HG02840 (cell line): ENCODE results near the gene CDH22.

Experiments used
- ATAC-seq: cut with Tn5 transposase; IDR thresholded peaks from one replicate; pipeline ENCODE4 v1.9.1; 2021; ENCODE audit warnings: mild to moderate bottlenecking, moderate library complexity, moderate number of reproducible peaks; ENCODE audit not compliant: unreplicated experiment, low FRiP score

The CDH22 gene

DNA sequence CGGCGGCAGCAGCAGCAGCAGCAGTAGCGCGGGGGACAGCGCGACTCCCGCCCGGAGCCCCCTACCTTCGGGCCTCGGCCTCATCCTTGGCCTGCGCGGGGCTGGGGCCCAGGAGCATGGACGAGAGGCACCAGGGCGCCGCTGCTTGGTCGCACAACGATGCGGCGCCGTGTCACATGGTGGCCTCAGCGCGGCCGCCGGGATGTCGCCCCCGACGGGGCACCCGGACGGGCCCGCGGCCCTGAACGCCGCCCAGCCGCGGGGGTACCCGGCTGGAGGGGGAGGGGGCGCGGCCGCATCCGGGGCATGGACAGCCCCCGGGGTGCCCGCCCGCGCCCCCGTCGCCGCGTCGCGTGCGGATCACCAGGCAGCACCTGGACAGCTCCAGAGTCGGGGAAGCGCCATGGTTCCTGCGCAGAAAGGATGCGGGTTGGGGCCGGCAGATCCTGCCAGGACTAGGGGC is 57.1 kb downstream of the CDH22 start:
- ATAC-seq, result no peak

DNA sequence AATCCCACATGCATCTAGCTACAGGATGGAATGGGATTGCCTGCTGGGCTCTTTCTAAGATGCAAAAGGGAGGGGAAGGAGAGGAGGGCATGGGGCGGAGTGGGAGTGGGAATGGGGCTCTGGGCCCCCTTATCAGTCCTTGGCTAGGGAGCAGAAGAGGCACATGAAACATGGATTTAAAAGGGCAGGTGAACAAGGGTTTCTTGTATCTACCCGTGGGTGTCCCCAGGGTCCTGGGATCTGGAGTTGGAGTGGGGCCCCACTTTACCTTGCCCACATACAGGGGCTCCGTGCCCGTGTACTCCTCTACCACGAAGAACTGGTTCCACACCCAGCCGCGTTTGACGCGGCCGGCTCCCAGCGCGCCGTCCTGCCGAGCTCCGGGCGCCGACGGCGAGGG is 57.5 kb downstream of the CDH22 start:
- no peak for ATAC-seq

DNA sequence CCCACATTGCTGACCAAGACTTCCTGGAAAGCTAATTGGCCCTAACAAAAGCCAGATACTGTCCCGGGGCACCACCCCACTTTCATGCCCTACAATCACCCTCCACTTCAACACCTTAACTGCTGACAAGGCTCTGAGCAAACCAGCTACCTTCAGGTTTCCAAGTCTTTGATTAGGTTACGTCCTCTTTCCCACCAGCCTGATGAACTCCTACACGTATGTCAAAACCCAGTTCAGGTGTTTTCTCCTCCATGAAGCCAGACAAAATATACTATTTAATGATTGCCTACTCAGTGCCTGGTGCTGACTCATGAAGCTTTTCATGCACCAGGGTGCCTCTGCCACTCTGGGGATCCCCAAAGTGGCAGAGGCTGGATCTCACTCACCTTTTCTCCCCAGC is 58.6 kb downstream of the CDH22 start:
- no peak for ATAC-seq

DNA sequence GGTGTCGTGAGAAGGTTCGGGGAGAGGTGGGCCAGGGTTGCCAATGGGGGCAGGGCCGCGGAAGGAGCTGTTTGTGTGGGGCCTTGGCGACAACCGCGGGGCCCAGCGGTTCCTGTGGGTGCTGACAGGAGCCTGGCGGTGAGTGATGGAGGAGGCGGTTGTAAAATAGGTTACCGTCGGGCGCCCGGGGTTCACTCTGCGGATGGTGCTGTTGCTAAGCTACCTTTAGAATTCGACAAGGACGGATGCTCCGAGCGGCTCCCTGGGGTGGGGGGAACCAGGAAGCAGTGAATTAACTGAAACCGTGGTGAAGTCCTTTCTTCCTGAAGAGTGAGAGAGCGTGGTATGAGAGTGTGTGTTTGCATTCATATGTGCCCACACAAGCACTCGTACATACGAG is 61.7 kb downstream of the CDH22 start:
- ATAC-seq, result no peak

DNA sequence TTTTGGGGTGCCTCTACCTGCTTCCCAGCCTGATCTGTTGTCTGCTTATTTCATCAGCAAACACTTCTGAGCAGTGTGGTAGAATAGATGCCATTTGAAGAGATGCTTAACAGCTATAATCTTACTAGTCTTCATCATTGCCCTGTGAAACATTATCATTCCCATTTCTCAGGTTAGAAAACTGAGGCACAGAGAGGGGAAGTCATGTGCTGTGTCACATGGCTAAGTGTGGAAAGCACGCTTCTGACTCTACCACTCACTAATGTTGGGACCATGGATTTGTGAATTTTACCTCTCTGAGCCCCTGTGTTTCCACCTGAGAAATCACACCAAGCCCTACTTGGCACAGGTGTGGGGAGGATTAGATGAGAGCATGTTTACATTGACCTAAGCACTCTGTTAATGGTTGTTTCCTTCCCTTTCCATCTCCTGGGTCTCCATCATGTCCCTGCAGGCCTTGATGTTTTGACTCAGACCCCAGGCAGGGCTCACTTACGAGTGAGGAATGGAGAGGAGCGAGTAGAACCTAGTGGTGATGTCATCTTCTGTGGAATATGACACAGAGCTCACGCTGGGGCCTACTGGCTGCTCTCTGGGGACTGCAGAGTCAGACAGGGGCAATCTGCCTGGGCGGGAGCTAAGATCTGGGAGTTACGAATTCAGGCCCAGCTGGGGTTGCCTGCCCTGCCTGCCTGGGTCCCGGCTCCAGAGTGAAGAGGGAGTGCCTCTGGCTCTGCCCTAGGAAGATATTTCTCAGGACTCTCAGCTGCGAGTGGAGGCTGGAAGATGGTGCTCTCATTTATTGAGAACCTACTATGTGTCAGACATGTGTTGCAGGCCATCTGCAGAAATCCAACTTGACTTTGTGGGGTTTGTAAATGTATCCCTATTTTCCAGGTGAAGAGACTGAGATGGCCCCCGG is 64.3 kb downstream of the CDH22 start:
- no peak for ATAC-seq

DNA sequence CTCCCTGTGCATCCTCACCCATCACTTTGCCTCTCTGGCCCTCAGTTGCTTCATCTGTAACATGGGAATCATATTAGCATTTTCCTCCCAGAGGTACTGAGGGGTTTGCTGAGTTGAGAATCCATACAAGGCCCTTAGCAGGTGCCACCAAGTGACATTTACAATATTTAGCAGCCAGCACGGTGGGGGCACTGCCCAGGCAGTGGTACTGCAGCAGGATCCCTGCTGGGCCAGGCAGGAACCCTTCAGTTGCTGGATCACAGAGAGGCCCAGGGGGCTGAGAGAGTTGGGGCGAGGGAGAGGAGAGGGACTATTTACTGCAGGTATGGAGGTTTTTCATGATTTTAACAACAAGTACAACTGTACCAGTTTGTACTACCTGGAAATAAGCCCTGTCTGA is 65.9 kb downstream of the CDH22 start:
- no peak for ATAC-seq

DNA sequence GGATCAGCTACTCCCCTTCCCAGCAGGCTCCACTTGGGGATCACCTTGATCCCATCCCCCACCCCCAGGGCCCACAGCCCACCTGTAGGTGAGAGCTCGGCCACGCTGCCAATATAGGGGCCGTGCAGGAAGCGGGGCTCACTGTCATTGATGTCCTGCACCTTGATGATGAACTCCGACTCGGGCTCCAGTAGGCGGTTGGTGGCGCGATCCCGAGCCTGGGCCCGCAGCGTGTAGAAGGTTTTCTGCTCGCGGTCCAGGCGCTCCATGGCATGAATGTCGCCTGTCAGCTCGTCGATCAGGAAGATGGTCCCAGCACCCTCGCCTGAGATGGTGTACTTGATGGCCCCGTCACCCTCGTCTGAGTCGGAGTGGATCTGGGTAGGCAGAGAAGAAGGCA is 67.4 kb downstream of the CDH22 start:
- ATAC-seq, result no peak

DNA sequence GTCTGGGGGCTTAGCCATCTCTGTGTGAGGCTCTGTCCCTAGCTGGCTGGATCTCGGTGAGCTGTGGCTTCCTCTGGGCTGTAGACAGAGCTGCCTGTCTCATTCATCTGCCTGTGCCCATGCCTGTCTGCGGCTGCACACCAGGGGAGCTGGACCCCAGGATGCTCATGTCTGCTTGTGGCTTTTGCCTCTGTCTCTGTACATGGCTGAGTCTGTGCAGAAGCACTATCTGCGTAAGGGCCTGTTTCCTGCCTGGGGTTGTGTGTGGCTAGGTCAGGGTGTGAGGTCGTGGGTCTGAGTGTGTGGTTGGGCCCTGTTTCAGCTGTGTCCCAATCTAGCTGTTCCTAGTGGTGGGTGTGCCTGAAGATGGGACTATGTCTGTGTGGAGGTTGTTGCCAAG is 68.2 kb downstream of the CDH22 start:
- no peak for ATAC-seq

DNA sequence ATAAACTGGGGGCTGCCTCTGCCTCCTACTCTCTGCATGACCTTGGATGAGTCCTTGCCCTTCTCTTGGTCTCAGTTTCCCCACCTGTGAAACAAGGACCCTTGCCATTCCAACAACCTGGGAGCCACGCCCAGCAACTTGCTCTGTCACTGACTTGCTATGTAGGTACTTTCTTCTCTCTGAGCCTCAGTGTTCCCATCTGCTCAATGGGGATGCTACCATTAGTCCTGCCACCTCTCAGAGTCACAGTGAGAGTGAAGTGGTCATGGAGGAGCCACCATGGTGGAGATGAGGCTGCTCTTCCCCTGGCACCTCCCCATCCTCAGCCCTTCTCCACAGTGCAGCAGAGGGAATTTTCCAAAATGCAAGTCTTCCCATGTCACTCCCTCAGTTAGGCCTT is 70.6 kb downstream of the CDH22 start:
- no peak for ATAC-seq

DNA sequence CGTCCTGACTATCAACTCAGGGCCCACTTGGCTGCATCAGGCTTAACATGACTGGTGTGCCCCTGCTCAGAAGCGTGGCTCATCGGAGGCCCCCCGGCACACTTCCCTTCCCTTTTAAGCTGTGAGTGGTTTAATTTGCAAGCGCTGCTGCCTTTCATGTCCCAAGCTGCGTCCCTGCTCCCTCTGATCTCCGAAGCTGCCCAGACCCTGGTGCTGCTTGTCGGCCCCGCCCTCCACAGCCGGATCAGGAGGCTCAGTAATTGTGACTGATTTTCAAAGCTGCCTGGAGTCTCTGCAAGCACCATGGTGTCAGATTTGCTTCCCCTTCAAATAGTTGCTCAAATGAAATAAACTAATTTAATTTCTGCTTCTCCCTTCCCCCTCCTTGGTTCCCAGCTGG is 71.1 kb downstream of the CDH22 start:
- ATAC-seq, result no peak

DNA sequence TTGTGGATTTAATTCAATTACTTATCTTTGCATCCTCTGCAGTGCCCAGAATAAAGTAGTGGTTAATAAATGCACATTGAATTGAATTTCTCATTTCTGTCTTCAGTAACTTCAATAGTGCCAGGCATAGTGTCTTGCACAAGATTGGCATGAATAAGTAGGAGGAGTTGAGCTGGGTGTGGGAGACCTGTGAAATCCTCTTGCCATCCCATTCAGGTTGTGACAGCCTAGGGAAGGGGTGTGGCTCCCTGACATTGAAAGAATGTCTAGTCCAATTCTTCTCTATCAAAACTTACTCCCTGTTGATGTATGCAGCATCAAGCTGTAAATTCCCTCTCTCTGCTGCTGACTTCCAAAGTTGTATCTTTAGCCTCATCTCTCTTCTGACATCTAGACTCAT is 73.2 kb downstream of the CDH22 start:
- no peak for ATAC-seq

DNA sequence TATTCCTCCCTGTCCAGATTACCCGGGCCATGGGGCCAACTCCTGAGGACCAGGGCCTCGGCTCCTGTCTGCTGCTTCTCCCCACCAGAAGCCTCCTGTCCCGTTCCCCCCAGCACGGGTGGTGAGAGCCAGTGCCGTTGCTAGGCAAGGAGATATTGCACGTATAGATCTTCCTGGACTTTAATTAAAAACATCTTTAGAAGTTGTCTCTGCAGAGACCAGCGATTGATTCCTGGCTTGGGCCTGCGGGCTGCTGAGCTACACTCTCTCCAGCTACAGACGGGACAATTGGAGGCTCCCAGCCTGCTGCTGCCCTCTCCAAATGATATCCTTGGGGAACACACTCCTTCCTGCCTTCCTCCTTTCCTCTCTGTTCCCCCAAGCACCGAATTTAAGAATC is 74.6 kb downstream of the CDH22 start:
- no peak for ATAC-seq

DNA sequence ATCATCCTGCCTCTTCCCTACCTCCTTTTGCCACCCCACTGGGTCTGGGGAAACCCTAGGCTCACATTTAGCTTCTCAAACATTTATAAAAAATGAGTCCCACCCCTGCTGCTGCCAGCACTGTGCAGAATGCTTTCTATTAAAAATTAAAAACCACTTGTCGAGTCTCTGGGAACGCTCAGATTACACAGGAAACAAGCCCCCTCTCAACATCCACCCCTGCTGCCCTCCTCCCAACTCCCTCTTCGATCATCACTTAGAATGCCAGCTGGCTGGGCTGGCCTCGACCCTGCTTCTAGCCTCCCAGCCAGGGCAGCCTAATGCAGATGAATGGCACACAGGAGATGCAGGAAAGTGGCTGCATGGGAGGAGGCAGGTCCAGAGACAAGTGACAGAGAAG is 75.8 kb downstream of the CDH22 start:
- no peak for ATAC-seq

DNA sequence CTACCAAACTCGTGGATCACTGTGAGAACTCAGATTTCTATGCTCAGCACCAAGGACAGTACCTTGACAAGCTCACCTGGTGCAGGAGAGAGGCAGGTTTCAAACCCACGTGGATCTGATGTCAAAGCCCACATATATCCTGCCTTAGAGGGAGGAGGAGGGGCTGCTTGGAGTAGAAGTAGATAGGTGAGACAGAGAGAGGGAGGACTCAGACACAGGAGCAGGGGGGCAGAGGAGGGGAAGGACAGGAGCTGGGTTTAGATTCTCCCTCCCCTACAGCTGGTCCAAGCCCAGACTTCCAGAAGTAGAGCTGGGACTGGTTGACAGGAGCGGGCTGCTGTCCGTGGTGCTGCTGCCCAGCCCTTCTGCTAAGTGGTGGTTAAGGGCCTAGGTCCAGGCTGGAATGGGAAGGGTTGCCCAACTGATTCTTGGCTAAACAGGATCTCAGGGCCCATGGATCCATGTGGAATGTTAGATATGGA is 77.5 kb downstream of the CDH22 start:
- no peak for ATAC-seq

DNA sequence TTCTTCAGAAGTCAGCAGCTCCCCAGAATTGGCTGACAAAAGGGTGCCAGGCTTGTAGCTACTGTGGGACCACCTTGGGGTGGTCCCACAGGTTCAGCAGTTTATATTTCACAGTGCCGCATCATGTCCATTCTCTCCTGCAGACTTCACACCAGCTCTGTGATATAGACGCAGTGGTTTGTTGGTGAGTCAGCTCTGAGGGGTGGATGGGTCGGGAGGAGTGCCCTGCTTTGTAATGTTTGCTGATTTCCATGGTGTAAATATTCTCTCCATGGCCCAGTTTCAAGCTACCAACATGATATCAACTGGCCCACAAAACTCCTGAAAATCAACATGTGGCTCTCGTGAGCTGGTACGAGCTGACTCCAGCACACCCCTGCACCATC is 78.2 kb downstream of the CDH22 start:
- ATAC-seq, result no peak

DNA sequence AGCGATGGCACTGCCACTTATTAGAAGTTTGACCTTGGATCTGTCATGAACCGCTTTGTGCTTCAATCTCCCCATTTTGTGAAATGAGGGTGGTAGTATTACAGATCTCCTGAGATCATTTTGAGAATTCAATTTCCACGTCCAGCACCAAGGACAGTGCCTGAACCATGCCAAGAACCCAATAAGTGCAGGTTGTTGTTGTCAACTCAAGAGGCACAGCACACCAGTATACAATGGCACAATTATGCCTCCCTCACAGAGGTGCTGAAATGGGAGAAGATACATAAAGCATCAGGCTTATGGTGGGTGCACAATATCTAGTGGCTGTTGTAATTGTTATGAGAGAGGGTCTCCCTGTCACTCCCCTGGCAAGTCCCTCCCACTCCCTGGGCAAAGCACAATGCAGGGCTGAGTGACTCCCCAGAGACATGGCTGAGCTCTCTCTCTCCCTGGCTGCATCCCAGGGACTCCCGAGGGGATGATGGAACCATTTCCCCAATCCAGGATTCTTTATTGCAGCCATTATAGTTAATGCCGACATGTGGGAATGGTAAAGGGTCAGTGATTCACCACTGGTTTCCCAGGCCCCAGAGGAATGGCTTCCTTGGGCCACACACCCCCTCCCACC is 78.7 kb downstream of the CDH22 start:
- ATAC-seq, result no peak

DNA sequence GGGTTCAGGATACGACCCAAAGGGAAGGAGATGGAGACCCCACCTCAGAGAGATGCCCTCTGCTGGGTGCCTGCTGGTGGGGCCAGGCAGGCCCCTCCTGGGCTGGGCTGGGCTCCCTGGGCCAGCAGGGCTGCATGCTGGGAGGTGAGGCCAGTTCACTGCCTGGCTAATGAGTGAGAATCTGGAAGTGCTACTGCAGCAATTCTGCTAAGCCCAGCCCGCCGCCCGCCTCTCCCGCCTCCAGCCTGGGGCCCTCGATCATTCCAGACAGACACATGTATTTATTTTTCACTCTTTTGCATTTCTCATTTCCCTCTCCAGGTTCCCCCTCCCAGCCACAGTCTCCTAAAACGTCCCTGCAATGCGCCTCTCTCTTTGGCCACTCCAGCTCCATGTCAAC is 79.6 kb downstream of the CDH22 start:
- ATAC-seq, result no peak

DNA sequence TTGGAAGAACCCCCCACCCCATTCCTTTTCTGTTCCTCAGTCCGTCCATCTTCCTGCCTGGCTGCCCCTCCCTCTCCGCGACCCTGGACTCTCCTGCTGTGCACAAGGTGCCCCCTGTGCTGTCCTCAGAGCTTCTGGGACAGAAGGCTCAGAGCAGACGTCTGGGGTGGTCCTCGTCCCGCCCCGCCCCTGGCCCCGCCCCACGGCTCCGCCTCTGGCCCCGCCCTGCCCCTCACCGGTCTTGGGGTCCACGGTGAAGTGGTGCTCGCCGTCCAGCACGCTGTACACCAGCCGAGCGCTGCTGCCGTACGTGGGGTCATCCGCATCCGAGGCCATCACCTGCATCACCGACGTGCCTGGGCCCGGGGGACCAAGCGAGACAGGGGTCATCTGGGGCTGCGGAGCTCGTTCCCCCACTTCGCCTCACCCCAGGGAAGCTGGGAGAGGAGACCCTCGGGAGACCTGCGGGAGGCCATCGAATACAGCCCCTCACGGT is 81.0 kb downstream of the CDH22 start:
- no peak for ATAC-seq

DNA sequence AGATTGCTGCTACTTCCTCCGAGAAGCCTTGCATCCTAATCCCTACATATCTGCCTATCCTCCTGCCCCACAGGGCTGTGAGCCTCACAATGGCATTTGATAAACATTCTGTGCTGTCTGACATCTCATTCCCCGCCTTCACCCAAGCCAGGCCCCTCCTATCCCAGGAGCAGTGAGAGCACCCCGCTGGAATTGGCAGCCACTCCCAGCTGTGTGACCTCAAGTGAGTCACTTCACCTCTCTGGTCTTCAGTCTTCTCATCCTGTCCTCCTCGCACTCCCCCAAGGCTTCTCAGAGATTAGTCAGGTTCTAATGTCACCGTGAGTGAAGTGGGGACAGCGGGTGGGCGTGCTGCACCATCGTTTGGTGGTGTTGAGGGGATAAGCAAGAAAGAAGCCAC is 81.7 kb downstream of the CDH22 start:
- no peak for ATAC-seq

DNA sequence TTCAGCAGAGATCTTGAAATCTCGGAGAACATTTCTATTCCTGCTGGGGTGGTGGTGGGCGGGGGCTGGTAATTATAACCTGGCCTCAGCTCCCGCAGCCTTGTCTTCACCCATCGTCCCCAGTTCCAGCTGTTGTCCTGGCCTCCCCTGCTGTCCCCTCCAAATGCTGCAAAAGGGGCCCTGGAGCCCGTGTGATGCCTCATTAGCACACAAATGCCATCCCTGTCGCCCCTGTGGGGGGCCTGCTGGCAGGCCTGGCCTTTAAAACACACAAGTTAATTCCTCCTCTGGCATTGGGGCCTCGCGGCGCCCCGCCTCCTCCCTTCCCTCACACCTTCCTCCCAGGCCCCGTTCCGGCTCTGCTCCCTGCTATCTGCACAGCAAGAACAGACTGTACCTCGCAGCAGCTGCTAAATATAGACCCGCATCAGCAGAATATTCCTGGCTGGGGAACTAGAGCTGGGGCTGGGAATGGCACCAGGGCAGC is 85.7 kb downstream of the CDH22 start:
- ATAC-seq, result no peak

DNA sequence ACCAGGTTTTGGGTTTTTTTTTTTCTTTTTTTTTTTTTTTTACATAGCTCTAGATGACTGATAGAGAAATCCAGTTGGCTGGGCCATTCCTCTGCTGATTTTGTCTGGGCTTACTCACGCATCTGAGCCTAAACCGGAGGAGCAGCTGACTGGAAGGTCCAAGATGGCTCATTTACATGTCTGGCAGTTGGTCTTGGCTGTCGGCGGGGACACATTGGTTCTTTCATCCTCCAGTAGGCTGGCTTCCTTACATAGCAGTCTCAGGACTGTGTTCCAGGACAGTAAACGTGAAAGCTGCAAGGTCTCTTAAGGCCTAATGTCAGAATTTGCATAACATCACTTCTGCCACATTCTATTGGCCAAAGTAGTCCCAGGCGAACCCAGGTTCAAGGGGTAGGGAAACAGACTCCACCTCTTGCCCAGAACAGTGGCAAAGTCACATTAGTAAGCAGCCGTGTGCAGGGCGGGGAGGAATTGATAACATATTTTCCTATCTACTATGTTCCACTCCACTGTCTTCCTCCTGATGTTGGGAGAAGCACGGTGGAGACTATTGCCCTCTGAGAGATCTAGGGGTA is 87.0 kb downstream of the CDH22 start:
- no peak for ATAC-seq
